ENCODE measurements around the gene KLF4.
A peak's percentile ranks its signal among the peaks of the same experiment; 100 is the strongest.
"Not testable (repeated sequence)": the region's sequence is repeated elsewhere in the genome, so short reads cannot be mapped to it uniquely, and the experiment has no call there.

The KLF4 gene

GRCh38 chr9:107500421-107501200 lies 11.0 kb upstream of the KLF4 start:
- not testable (repeated sequence) for H3K9ac ChIP-seq (ENCODE audit: low read length); H3K27ac ChIP-seq (ENCODE audit: low read depth, low read length); H3K36me3 ChIP-seq (ENCODE audit: control insufficient read depth, insufficient read depth, low read length); H3K4me3 ChIP-seq (ENCODE audit: low read length); H3K4me1 ChIP-seq (ENCODE audit: control insufficient read depth, insufficient read depth, low read length); H3K27me3 ChIP-seq (ENCODE audit: control insufficient read depth, insufficient read depth, low read length)

- H3K9ac ChIP-seq (ENCODE audit: low read length): no peak overlapping the region
- H3K36me3 ChIP-seq (ENCODE audit: control insufficient read depth, insufficient read depth, low read length): no peaks in the 10 kb centered on the region
- no peaks in the 10 kb centered on the region for H3K4me1 ChIP-seq (ENCODE audit: control insufficient read depth, insufficient read depth, low read length)
- H3K4me3 ChIP-seq (ENCODE audit: low read length): no peak overlapping the region
- H3K27me3 ChIP-seq (ENCODE audit: control insufficient read depth, insufficient read depth, low read length): no peaks in the 10 kb centered on the region
- no peak overlapping the region for H3K27ac ChIP-seq (ENCODE audit: low read depth, low read length)
These were observed 7.4 kb upstream of the KLF4 start for GRCh38 chr9:107496976-107497375.

- Histone ChIP-seq H3K36me3 (ENCODE audit: control insufficient read depth, insufficient read depth, low read length) (no peaks in the 10 kb centered on the region), H3K27ac (ENCODE audit: low read depth, low read length) (no peak overlapping the region), H3K4me1 (ENCODE audit: control insufficient read depth, insufficient read depth, low read length) (peaks cover 4% of the 10 kb centered on the region), H3K9ac (ENCODE audit: low read length) (no peak overlapping the region), H3K4me3 (ENCODE audit: low read length) (no peak overlapping the region), H3K27me3 (ENCODE audit: control insufficient read depth, insufficient read depth, low read length) (no peaks in the 10 kb centered on the region)
These were observed 2.9 kb upstream of the KLF4 start for GRCh38 chr9:107492381-107492970.

- Histone ChIP-seq H3K27ac (ENCODE audit: low read depth, low read length) (peak overlapping the region; percentile 48), H3K4me1 (ENCODE audit: control insufficient read depth, insufficient read depth, low read length) (peaks cover 4% of the 10 kb centered on the region), H3K27me3 (ENCODE audit: control insufficient read depth, insufficient read depth, low read length) (no peaks in the 10 kb centered on the region)
These were observed 1.8 kb upstream of the KLF4 start for GRCh38 chr9:107491081-107492053.

GRCh38 chr9:107490606-107490970 lies 1.0 kb upstream of the KLF4 start:
- H3K4me1 ChIP-seq (ENCODE audit: control insufficient read depth, insufficient read depth, low read length); H3K36me3 ChIP-seq (ENCODE audit: control insufficient read depth, insufficient read depth, low read length); H3K27me3 ChIP-seq (ENCODE audit: control insufficient read depth, insufficient read depth, low read length): not testable (repeated sequence)
- H3K27ac ChIP-seq (ENCODE audit: low read depth, low read length): peak overlapping the region; percentile 81
- H3K4me3 ChIP-seq (ENCODE audit: low read length): peak overlapping the region; percentile 71
- peak overlapping the region; percentile 46 for H3K9ac ChIP-seq (ENCODE audit: low read length)

More at GRCh38 chr9:107491081-107492053, 1.8 kb upstream of the KLF4 start:
- peaks cover 6% of the 10 kb centered on the region for H3K36me3 ChIP-seq (ENCODE audit: control insufficient read depth, insufficient read depth, low read length)
- peak overlapping the region; percentile 71 for H3K4me3 ChIP-seq (ENCODE audit: low read length)
- no peak overlapping the region for H3K9ac ChIP-seq (ENCODE audit: low read length)

GRCh38 chr9:107489144-107489673 lies 360 bp downstream of the KLF4 start:
- peak overlapping the region; percentile 46 for H3K9ac ChIP-seq (ENCODE audit: low read length)

GRCh38 chr9:107488375-107489143 lies 1.0 kb downstream of the KLF4 start:
- H3K27ac ChIP-seq (ENCODE audit: low read depth, low read length): peak overlapping the region; percentile 74
- no peaks in the 10 kb centered on the region for H3K27me3 ChIP-seq (ENCODE audit: control insufficient read depth, insufficient read depth, low read length)
- peak overlapping the region; percentile 46 for H3K9ac ChIP-seq (ENCODE audit: low read length)
- H3K36me3 ChIP-seq (ENCODE audit: control insufficient read depth, insufficient read depth, low read length): peaks cover 8% of the 10 kb centered on the region
- H3K4me3 ChIP-seq (ENCODE audit: low read length): peak overlapping the region; percentile 75
- H3K4me1 ChIP-seq (ENCODE audit: control insufficient read depth, insufficient read depth, low read length): peaks cover 4% of the 10 kb centered on the region

More at GRCh38 chr9:107489144-107489673, 360 bp downstream of the KLF4 start:
- Histone ChIP-seq H3K27ac (ENCODE audit: low read depth, low read length) (peak overlapping the region; percentile 74), H3K4me3 (ENCODE audit: low read length) (peak overlapping the region; percentile 75), H3K36me3 (ENCODE audit: control insufficient read depth, insufficient read depth, low read length) (peaks cover 8% of the 10 kb centered on the region), H3K27me3 (ENCODE audit: control insufficient read depth, insufficient read depth, low read length) (no peaks in the 10 kb centered on the region), H3K4me1 (ENCODE audit: control insufficient read depth, insufficient read depth, low read length) (peaks cover 4% of the 10 kb centered on the region)

GRCh38 chr9:107487521-107488374 lies 1.8 kb downstream of the KLF4 start:
- H3K9ac ChIP-seq (ENCODE audit: low read length): peak overlapping the region; percentile 61
- H3K4me1 ChIP-seq (ENCODE audit: control insufficient read depth, insufficient read depth, low read length): peaks cover 4% of the 10 kb centered on the region
- peak overlapping the region; percentile 75 for H3K4me3 ChIP-seq (ENCODE audit: low read length)
- no peaks in the 10 kb centered on the region for H3K27me3 ChIP-seq (ENCODE audit: control insufficient read depth, insufficient read depth, low read length)
- peaks cover 8% of the 10 kb centered on the region for H3K36me3 ChIP-seq (ENCODE audit: control insufficient read depth, insufficient read depth, low read length)
- peak overlapping the region; percentile 74 for H3K27ac ChIP-seq (ENCODE audit: low read depth, low read length)

GRCh38 chr9:107486674-107487520 lies 2.7 kb downstream of the KLF4 start:
- H3K36me3 ChIP-seq (ENCODE audit: control insufficient read depth, insufficient read depth, low read length): peaks cover 8% of the 10 kb centered on the region
- peak overlapping the region; percentile 74 for H3K27ac ChIP-seq (ENCODE audit: low read depth, low read length)
- peaks cover 4% of the 10 kb centered on the region for H3K4me1 ChIP-seq (ENCODE audit: control insufficient read depth, insufficient read depth, low read length)
- peak overlapping the region; percentile 75 for H3K4me3 ChIP-seq (ENCODE audit: low read length)
- H3K27me3 ChIP-seq (ENCODE audit: control insufficient read depth, insufficient read depth, low read length): no peaks in the 10 kb centered on the region
- peak overlapping the region; percentile 61 for H3K9ac ChIP-seq (ENCODE audit: low read length)

GRCh38 chr9:107485458-107486043 lies 4.0 kb downstream of the KLF4 start:
- no peaks in the 10 kb centered on the region for H3K27me3 ChIP-seq (ENCODE audit: control insufficient read depth, insufficient read depth, low read length)
- no peak overlapping the region for H3K27ac ChIP-seq (ENCODE audit: low read depth, low read length)
- H3K4me1 ChIP-seq (ENCODE audit: control insufficient read depth, insufficient read depth, low read length): no peaks in the 10 kb centered on the region
- H3K36me3 ChIP-seq (ENCODE audit: control insufficient read depth, insufficient read depth, low read length): peaks cover 8% of the 10 kb centered on the region
- H3K9ac ChIP-seq (ENCODE audit: low read length): no peak overlapping the region
- peak overlapping the region; percentile 75 for H3K4me3 ChIP-seq (ENCODE audit: low read length)

Data from rectal smooth muscle tissue (tissue), 1 donor.